H1 (cell line): ENCODE data around the gene DEXI.

ENCODE experiments used
- BCL11A ChIP-seq, 2 experiments: IDR thresholded peaks; one replicate each; pipeline ENCODE4 v1.6.1; 2011; ENCODE audit warnings: low read depth in 2 of 2, low read length in 2 of 2, mild to moderate bottlenecking in 2 of 2
- CBX5 ChIP-seq: fragments of 300-800, 300-1000 bp; sonication (generic); IDR thresholded peaks from 2 replicates; pipeline ENCODE4 v1.7.1; 2016; ENCODE audit warnings: antibody characterized with exemption, low read length, low read depth
- CTCF ChIP-seq, 3 experiments: IDR thresholded peaks; 1 replicate in 2 of 3; 2 replicates in 1 of 3; pipeline versions ENCODE4 v1.5.1 to v1.6.1; 2011; ENCODE audit warnings: low read length in 3 of 3, mild to moderate bottlenecking in 3 of 3, inconsistent platforms in 2 of 3, low read depth in 1 of 3, moderate library complexity in 1 of 3; ENCODE audit not compliant: insufficient read depth in 1 of 3; ENCODE audit errors: control extremely low read depth in 1 of 3
- EGR1 ChIP-seq: IDR thresholded peaks from 2 replicates; pipeline ENCODE4 v1.6.1; 2011; ENCODE audit warnings: low read depth, low read length, borderline replicate concordance
- EP300 ChIP-seq, 2 experiments: IDR thresholded peaks; 1 replicate in 1 of 2; 2 replicates in 1 of 2; pipeline ENCODE4 v1.6.1; 2011 to 2012; ENCODE audit warnings: low read depth in 2 of 2, low read length in 2 of 2, mild to moderate bottlenecking in 2 of 2, borderline replicate concordance in 1 of 2, inconsistent platforms in 1 of 2, moderate library complexity in 1 of 2
- EZH2 ChIP-seq: fragments of 200-600 bp; sonication (generic); IDR thresholded peaks from 2 replicates; pipeline ENCODE4 v1.7.1; 2012; ENCODE audit warnings: low read depth, mild to moderate bottlenecking, moderate library complexity, low read length, inconsistent platforms; ENCODE audit not compliant: severe bottlenecking
- KDM5A ChIP-seq: fragments of 200-600 bp; IDR thresholded peaks from 2 replicates; pipeline ENCODE4 v1.7.1; 2012; ENCODE audit warnings: mild to moderate bottlenecking, low read length, inconsistent platforms, mixed read lengths
- POLR2A ChIP-seq, 2 experiments: IDR thresholded peaks; 1 replicate in 1 of 2; 2 replicates in 1 of 2; pipeline ENCODE4 v1.6.1; 2011; ENCODE audit warnings: low read depth in 2 of 2, low read length in 2 of 2, mild to moderate bottlenecking in 2 of 2; ENCODE audit errors: control extremely low read depth in 1 of 2
- POLR2AphosphoS5 ChIP-seq: IDR thresholded peaks from 2 replicates; pipeline ENCODE4 v1.6.1; 2011; ENCODE audit warnings: low read depth, low read length
- RFX5 ChIP-seq: IDR thresholded peaks from 2 replicates; pipeline ENCODE4 v1.6.1; 2011; ENCODE audit warnings: low read depth, low read length, improper control_type of control experiment, borderline replicate concordance
- SIN3A ChIP-seq, 2 experiments: IDR thresholded peaks in 1 of 2; conservative IDR thresholded peaks in 1 of 2; 2 replicates each; pipeline ENCODE4 v1.6.1; 2011 to 2012; ENCODE audit warnings: low read length in 2 of 2, improper control_type of control experiment in 1 of 2, low read depth in 1 of 2, mild to moderate bottlenecking in 1 of 2
- TAF1 ChIP-seq: IDR thresholded peaks from 2 replicates; pipeline ENCODE4 v1.6.1; 2011; ENCODE audit warnings: mild to moderate bottlenecking, low read depth, low read length
- TEAD4 ChIP-seq: IDR thresholded peaks from 2 replicates; pipeline ENCODE4 v1.6.1; 2012; ENCODE audit warnings: low read depth, low read length, inconsistent platforms, mixed read lengths
- USF2 ChIP-seq: IDR thresholded peaks from 2 replicates; pipeline ENCODE4 v1.6.1; 2011; ENCODE audit warnings: low read length, improper control_type of control experiment

GRCh38 chr16:10934325-10935107 is 7.8 kb downstream of the DEXI start:
- TF ChIP-seq EP300 (IDR thresholded peaks at IDR 0.05; ENCODE audit: borderline replicate concordance in 1 of 2, low read depth in 2 of 2, low read length in 2 of 2), result no peak
- no peak for TF ChIP-seq CTCF (IDR thresholded peaks at IDR 0.05; ENCODE audit: control extremely low read depth in 1 of 3, insufficient read depth in 1 of 3, low read depth in 1 of 3, low read length in 3 of 3)
- no peak for TF ChIP-seq POLR2AphosphoS5
- no peak for TF ChIP-seq POLR2A (IDR thresholded peaks at IDR 0.05; ENCODE audit: control extremely low read depth in 1 of 2, low read depth in 2 of 2, low read length in 2 of 2)
- no peak for TF ChIP-seq CBX5
- TF ChIP-seq BCL11A (IDR thresholded peaks at IDR 0.05; ENCODE audit: low read depth in 2 of 2, low read length in 2 of 2), result no peak
- no peak for TF ChIP-seq SIN3A (conservative IDR thresholded peaks at IDR 0.05 in 1 of 2, IDR thresholded peaks at IDR 0.05 in 1 of 2; ENCODE audit: low read depth in 1 of 2, low read length in 2 of 2)
- no peak for TF ChIP-seq TEAD4
- no peak for TF ChIP-seq EZH2
- TF ChIP-seq TAF1, result no peak
- TF ChIP-seq RFX5, result no peak
- no peak for TF ChIP-seq EGR1
- TF ChIP-seq KDM5A, result no peak
- no peak for TF ChIP-seq USF2
